HCT116 (cell line): ENCODE data around the gene WDFY2. TPM values are rescaled to one million over a fixed set of nuclear protein-coding genes. Genes with fewer than 3 reads are reported as not detected.

Experiments used
- ATAC-seq: fragments of 200-7000 bp; cut with Tn5 transposase; 2 replicates; pipeline ENCODE4 v1.9.1; 2020; ENCODE audit warnings: mild to moderate bottlenecking, moderate library complexity
- BruUV-seq: library from RNA; stranded (reverse); fragments of 400-500 nt; replicated peaks from 2 replicates; lab custom pipeline; 2021; lab: Mats Ljungman, UMichigan
- CTCF ChIA-PET: fragments of 300-600 bp; sonication (Branson Sonifier 250); formaldehyde crosslinking; loops from one replicate; lab custom pipeline; 2021; ENCODE audit warnings: antibody characterized with exemption; lab: Charles Lee
- POLR2A ChIA-PET: fragments of 300-600, 350-600 bp; sonication (Branson Sonifier 250); formaldehyde crosslinking; loops from one replicate; lab custom pipeline; 2021; ENCODE audit warnings: antibody characterized with exemption; lab: Charles Lee
- RAD21 ChIA-PET, 2 experiments: fragments of 300-600 bp; sonication (Branson Sonifier 250); formaldehyde crosslinking; loops; one replicate each; lab custom pipeline; 2023; ENCODE audit warnings: low total read pairs in 2 of 2; ENCODE audit not compliant: uncharacterized antibody in 2 of 2, unreplicated experiment in 2 of 2, low non-redundant PET in 1 of 2; lab: Charles Lee
- DNase-seq: peaks from one replicate; pipeline ENCODE4 v3.0.0-alpha.2; 2010; ENCODE audit warnings: low read depth, low spot score
- H2AFZ ChIP-seq: fragments of 200-600 bp; shearing (Covaris generic), sonication (generic); 2 replicates; pipeline ENCODE4 v1.6.1; 2017; ENCODE audit warnings: low read depth, mixed run types, mixed read lengths, antibody characterized with exemption, low read length; ENCODE audit not compliant: poor library complexity, severe bottlenecking
- H3K27ac ChIP-seq: 2 replicates; pipeline ENCODE4 v1.5.1; 2012; ENCODE audit warnings: low read depth, low read length
- H3K27me3 ChIP-seq: fragments of 200-600 bp; sonication (generic); 2 replicates; pipeline ENCODE4 v1.6.1; 2016; ENCODE audit warnings: mixed run types, low read length, mixed read lengths; ENCODE audit not compliant: insufficient read depth
- H3K36me3 ChIP-seq, 2 experiments: fragments of 200-500 bp in 1 of 2; fragments of 200-600 bp in 1 of 2; sonication (Bioruptor generic) in 1 of 2; sonication (generic) in 1 of 2; 2 replicates each; pipeline versions ENCODE4 v1.5.1 to v1.6.1; 2014 to 2016; ENCODE audit warnings: low read length in 2 of 2, inconsistent platforms in 1 of 2, mixed read lengths in 1 of 2, mixed run types in 1 of 2; ENCODE audit not compliant: insufficient read depth in 2 of 2, control insufficient read depth in 1 of 2
- H3K4me1 ChIP-seq, 2 experiments: fragments of 200-600 bp in 1 of 2; sonication (generic) in 1 of 2; 2 replicates each; pipeline versions ENCODE4 v1.5.1 to v1.6.1; 2012 to 2017; ENCODE audit warnings: low read length in 2 of 2, inconsistent platforms in 1 of 2, mild to moderate bottlenecking in 1 of 2, mixed read lengths in 1 of 2, mixed run types in 1 of 2, moderate library complexity in 1 of 2; ENCODE audit not compliant: insufficient read depth in 2 of 2, control insufficient read depth in 1 of 2
- H3K4me2 ChIP-seq: fragments of 200-600 bp; sonication (generic); 2 replicates; pipeline ENCODE4 v1.6.1; 2017; ENCODE audit warnings: mixed run types, low read length, mixed read lengths
- H3K4me3 ChIP-seq, 2 experiments: fragments of 200-600 bp in 1 of 2; sonication (generic) in 1 of 2; replicated peaks in 1 of 2; 2 replicates each; pipeline ENCODE4 v1.5.1; 2011 to 2016; ENCODE audit warnings: low read length in 2 of 2, control low read depth in 1 of 2, low read depth in 1 of 2, mild to moderate bottlenecking in 1 of 2, mixed read lengths in 1 of 2, mixed run types in 1 of 2
- H3K79me2 ChIP-seq: fragments of 200-600 bp; sonication (generic); 2 replicates; pipeline ENCODE4 v1.6.1; 2017; ENCODE audit warnings: mild to moderate bottlenecking, mixed run types, low read length, moderate library complexity, mixed read lengths; ENCODE audit not compliant: insufficient read depth
- H3K9ac ChIP-seq: fragments of 200-600 bp; sonication (generic); 2 replicates; pipeline ENCODE4 v1.6.1; 2016; ENCODE audit warnings: low read length, mixed read lengths
- H3K9me2 ChIP-seq: fragments of 200-600 bp; sonication (generic), shearing (Covaris generic); 2 replicates; pipeline ENCODE4 v1.6.1; 2017; ENCODE audit warnings: mixed run types, mild to moderate bottlenecking, moderate library complexity; ENCODE audit not compliant: insufficient read depth
- H3K9me3 ChIP-seq, 2 experiments: fragments of 200-500 bp in 1 of 2; fragments of 200-600 bp in 1 of 2; sonication (Bioruptor generic) in 1 of 2; sonication (generic) in 1 of 2; 2 replicates each; pipeline ENCODE4 v1.6.1; 2014 to 2017; ENCODE audit warnings: low read length in 2 of 2, mixed read lengths in 2 of 2, inconsistent platforms in 1 of 2, low read depth in 1 of 2, mild to moderate bottlenecking in 1 of 2, mixed run types in 1 of 2, moderate library complexity in 1 of 2; ENCODE audit not compliant: control insufficient read depth in 1 of 2, insufficient read depth in 1 of 2
- H4K20me1 ChIP-seq: fragments of 200-600 bp; sonication (generic), shearing (Covaris generic); 2 replicates; pipeline ENCODE4 v1.6.1; 2017; ENCODE audit warnings: mixed run types, mild to moderate bottlenecking, moderate library complexity; ENCODE audit not compliant: insufficient read depth
- ELF1 ChIP-seq: IDR thresholded peaks from 2 replicates; pipeline ENCODE4 v1.6.1; 2012; ENCODE audit warnings: low read depth, borderline replicate concordance
- EZH2 ChIP-seq: fragments of 200-600 bp; sonication (generic); IDR thresholded peaks from 2 replicates; pipeline ENCODE4 v1.6.1; 2017; ENCODE audit warnings: antibody characterized with exemption, mixed run types
- EZH2phosphoT487 ChIP-seq: fragments of 200-600 bp; IDR thresholded peaks from 2 replicates; pipeline ENCODE4 v1.6.1; 2018; ENCODE audit warnings: antibody characterized with exemption, borderline replicate concordance
- JUND ChIP-seq: IDR thresholded peaks from 2 replicates; pipeline ENCODE4 v1.6.1; 2012
- MAX ChIP-seq: IDR thresholded peaks from 2 replicates; pipeline ENCODE4 v1.6.1; 2012
- POLR2A ChIP-seq: IDR thresholded peaks from 2 replicates; pipeline ENCODE4 v1.7.0; 2011; ENCODE audit warnings: borderline replicate concordance; ENCODE audit not compliant: insufficient read depth, insufficient read length; ENCODE audit errors: extremely low read depth
- POLR2AphosphoS5 ChIP-seq: IDR thresholded peaks from 2 replicates; pipeline ENCODE4 v1.6.1; 2011; ENCODE audit warnings: mild to moderate bottlenecking, low read depth, low read length, moderate library complexity
- RAD21 ChIP-seq: IDR thresholded peaks from 2 replicates; pipeline ENCODE4 v1.6.1; 2012; ENCODE audit warnings: low read depth, mild to moderate bottlenecking
- SRF ChIP-seq: IDR thresholded peaks from 2 replicates; pipeline ENCODE4 v1.6.1; 2012; ENCODE audit warnings: low read depth
- TCF7L2 ChIP-seq: IDR thresholded peaks from 2 replicates; pipeline ENCODE4 v1.7.0; 2011; ENCODE audit warnings: borderline replicate concordance, inconsistent platforms; ENCODE audit not compliant: insufficient read depth, insufficient read length; ENCODE audit errors: extremely low read depth
- YY1 ChIP-seq: IDR thresholded peaks from 2 replicates; pipeline ENCODE4 v1.6.1; 2011; ENCODE audit warnings: low read length, low read depth, moderate library complexity, mild to moderate bottlenecking; ENCODE audit not compliant: insufficient replicate concordance; ENCODE audit errors: extremely low read depth
- ZFX ChIP-seq: fragments of 450-650 bp; IDR thresholded peaks from 2 replicates; pipeline ENCODE4 v1.6.1; 2017
- intact Hi-C: fragments of 100-400 bp; cut with micrococcal nuclease; formaldehyde crosslinking; loops from 2 replicates; pipeline ENCODE4 v1.10.0; 2022
- total RNA-seq: library from RNA; stranded (reverse); gene quantifications from one replicate; pipeline ENCODE4 v1.2.1, GENCODE V29; 2021; ENCODE audit not compliant: unreplicated experiment
- TF ChIP-seq, protein P1 (sequence below): IDR thresholded peaks from 2 replicates; pipeline ENCODE4 v1.6.1; 2011; ENCODE audit warnings: mild to moderate bottlenecking, low read length, moderate library complexity; ENCODE audit not compliant: insufficient replicate concordance; ENCODE audit errors: extremely low read depth
- TF ChIP-seq, protein P2 (sequence below), 3 experiments: fragments of 200-600 bp in 1 of 3; sonication (generic) in 1 of 3; IDR thresholded peaks in 2 of 3; conservative IDR thresholded peaks in 1 of 3; 2 replicates each; pipeline ENCODE4 v1.5.1; 2012 to 2017; ENCODE audit warnings: low read depth in 2 of 3, low read length in 2 of 3, antibody characterized with exemption in 1 of 3, borderline replicate concordance in 1 of 3, control low read depth in 1 of 3, mild to moderate bottlenecking in 1 of 3, mixed read lengths in 1 of 3, mixed run types in 1 of 3, moderate library complexity in 1 of 3; ENCODE audit not compliant: insufficient read depth in 1 of 3

WDFY2 gene
- total RNA-seq, 1 experiment from 2014 or later, result 6.1 TPM

GRCh38 chr13:51577690-51578089, 6.6 kb upstream of the WDFY2 start:
- no peak overlapping the region for H3K27ac ChIP-seq
- no peak for DNase-seq
- CTCF ChIA-PET, result no interaction called here
- intact Hi-C loops, result no loop called here
- no peaks in the 10 kb centered on the region for H3K9me3 ChIP-seq
- no peak overlapping the region for H3K4me2 ChIP-seq
- no peak overlapping the region for H2AFZ ChIP-seq
- TF ChIP-seq POLR2AphosphoS5, result no peak
- TF ChIP-seq MAX, result no peak
- TF ChIP-seq YY1, result no peak
- TF ChIP-seq SRF, result no peak
- no peak for TF ChIP-seq ZFX
- TF ChIP-seq JUND, result no peak
- TF ChIP-seq EZH2, result no peak
- TF ChIP-seq TCF7L2, result no peak
- TF ChIP-seq POLR2A, result no peak
- TF ChIP-seq, protein P1, sequence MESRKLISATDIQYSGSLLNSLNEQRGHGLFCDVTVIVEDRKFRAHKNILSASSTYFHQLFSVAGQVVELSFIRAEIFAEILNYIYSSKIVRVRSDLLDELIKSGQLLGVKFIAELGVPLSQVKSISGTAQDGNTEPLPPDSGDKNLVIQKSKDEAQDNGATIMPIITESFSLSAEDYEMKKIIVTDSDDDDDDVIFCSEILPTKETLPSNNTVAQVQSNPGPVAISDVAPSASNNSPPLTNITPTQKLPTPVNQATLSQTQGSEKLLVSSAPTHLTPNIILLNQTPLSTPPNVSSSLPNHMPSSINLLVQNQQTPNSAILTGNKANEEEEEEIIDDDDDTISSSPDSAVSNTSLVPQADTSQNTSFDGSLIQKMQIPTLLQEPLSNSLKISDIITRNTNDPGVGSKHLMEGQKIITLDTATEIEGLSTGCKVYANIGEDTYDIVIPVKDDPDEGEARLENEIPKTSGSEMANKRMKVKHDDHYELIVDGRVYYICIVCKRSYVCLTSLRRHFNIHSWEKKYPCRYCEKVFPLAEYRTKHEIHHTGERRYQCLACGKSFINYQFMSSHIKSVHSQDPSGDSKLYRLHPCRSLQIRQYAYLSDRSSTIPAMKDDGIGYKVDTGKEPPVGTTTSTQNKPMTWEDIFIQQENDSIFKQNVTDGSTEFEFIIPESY, result no peak
- TF ChIP-seq ELF1, result no peak
- TF ChIP-seq, protein P2, sequence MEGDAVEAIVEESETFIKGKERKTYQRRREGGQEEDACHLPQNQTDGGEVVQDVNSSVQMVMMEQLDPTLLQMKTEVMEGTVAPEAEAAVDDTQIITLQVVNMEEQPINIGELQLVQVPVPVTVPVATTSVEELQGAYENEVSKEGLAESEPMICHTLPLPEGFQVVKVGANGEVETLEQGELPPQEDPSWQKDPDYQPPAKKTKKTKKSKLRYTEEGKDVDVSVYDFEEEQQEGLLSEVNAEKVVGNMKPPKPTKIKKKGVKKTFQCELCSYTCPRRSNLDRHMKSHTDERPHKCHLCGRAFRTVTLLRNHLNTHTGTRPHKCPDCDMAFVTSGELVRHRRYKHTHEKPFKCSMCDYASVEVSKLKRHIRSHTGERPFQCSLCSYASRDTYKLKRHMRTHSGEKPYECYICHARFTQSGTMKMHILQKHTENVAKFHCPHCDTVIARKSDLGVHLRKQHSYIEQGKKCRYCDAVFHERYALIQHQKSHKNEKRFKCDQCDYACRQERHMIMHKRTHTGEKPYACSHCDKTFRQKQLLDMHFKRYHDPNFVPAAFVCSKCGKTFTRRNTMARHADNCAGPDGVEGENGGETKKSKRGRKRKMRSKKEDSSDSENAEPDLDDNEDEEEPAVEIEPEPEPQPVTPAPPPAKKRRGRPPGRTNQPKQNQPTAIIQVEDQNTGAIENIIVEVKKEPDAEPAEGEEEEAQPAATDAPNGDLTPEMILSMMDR (IDR thresholded peaks at IDR 0.05 in 2 of 3, conservative IDR thresholded peaks at IDR 0.05 in 1 of 3; ENCODE audit: borderline replicate concordance in 1 of 3, insufficient read depth in 1 of 3, low read depth in 2 of 3, low read length in 2 of 3), result no peak
- TF ChIP-seq EZH2phosphoT487, result no peak
- TF ChIP-seq RAD21, result no peak
- POLR2A ChIA-PET, result interaction anchor here (1.0 kb wide), 1 partner anchor 125 kb away, joined by 4 read pairs; no protein-coding TSS in a partner anchor
- RAD21 ChIA-PET, result no interaction called here
- H3K9me2 ChIP-seq, result no peaks in the 10 kb centered on the region
- H3K27me3 ChIP-seq, result no peaks in the 10 kb centered on the region
- ATAC-seq, result no peak
- H3K79me2 ChIP-seq, result no peaks in the 10 kb centered on the region
- H3K4me1 ChIP-seq, result no peaks in the 10 kb centered on the region
- H3K4me3 ChIP-seq, result no peak overlapping the region
- no TSS peak for BruUV-seq
- no peaks in the 10 kb centered on the region for H4K20me1 ChIP-seq
- no peak overlapping the region for H3K9ac ChIP-seq
- no peaks in the 10 kb centered on the region for H3K36me3 ChIP-seq
